H1 (cell line): ENCODE measurements around the gene EGLN2. TPM values are rescaled to one million over a fixed set of nuclear protein-coding genes. Genes with fewer than 3 reads are reported as not detected.
A peak's percentile ranks its signal among the peaks of the same experiment; 100 is the strongest.
"Not testable (repeated sequence)": the region's sequence is repeated elsewhere in the genome, so short reads cannot be mapped to it uniquely, and the experiment has no call there.

Experiments used
- CTCF ChIA-PET: fragments of 300-600 bp; sonication (Branson Sonifier 250); formaldehyde crosslinking; loops from one replicate; lab custom pipeline; 2021; ENCODE audit not compliant: partially characterized antibody; lab: Charles Lee
- POLR2A ChIA-PET: fragments of 300-600 bp; sonication (Branson Sonifier 250); formaldehyde crosslinking; loops from one replicate; lab custom pipeline; 2021; ENCODE audit warnings: inconsistent platforms; ENCODE audit not compliant: partially characterized antibody; lab: Charles Lee
- DNase-seq, 2 experiments: peaks; one replicate each; pipeline versions ENCODE4 v3.0.0 to v3.0.0-alpha.2; 2010 to 2022; ENCODE audit warnings: low spot score in 2 of 2, low read depth in 1 of 2, mixed read lengths in 1 of 2
- FAIRE-seq: peaks from 2 replicates; lab custom pipeline; 2011; peaks lifted over from hg19 to GRCh38; lab: Jason Lieb, UNC
- H2AFZ ChIP-seq: 2 replicates; pipeline ENCODE4 v1.8.1; 2012; ENCODE audit warnings: low read length, inconsistent platforms
- H2AK5ac ChIP-seq: 2 replicates; pipeline ENCODE4 v1.6.1; 2013; ENCODE audit warnings: low read depth, low read length
- H2BK120ac ChIP-seq: replicated peaks from 2 replicates; pipeline ENCODE3; 2013; ENCODE audit warnings: low read depth, low read length, inconsistent platforms
- H2BK12ac ChIP-seq: 2 replicates; pipeline ENCODE4 v1.6.1; 2013; ENCODE audit warnings: low read depth, low read length
- H2BK15ac ChIP-seq: 2 replicates; pipeline ENCODE4 v1.6.1; 2013; ENCODE audit warnings: low read length
- H2BK20ac ChIP-seq: 2 replicates; pipeline ENCODE4 v1.6.1; 2013; ENCODE audit warnings: low read length
- H2BK5ac ChIP-seq: 2 replicates; pipeline ENCODE4 v1.6.1; 2013; ENCODE audit warnings: low read depth, low read length
- H3K14ac ChIP-seq: 2 replicates; pipeline ENCODE4 v1.6.1; 2013; ENCODE audit warnings: inconsistent platforms; ENCODE audit not compliant: insufficient read length
- H3K18ac ChIP-seq: 2 replicates; pipeline ENCODE4 v1.6.1; 2013; ENCODE audit warnings: low read length; ENCODE audit errors: extremely low read depth
- H3K23ac ChIP-seq: 2 replicates; pipeline ENCODE4 v1.6.1; 2013; ENCODE audit warnings: inconsistent platforms; ENCODE audit not compliant: insufficient read length
- H3K23me2 ChIP-seq: 2 replicates; pipeline ENCODE4 v1.6.1; 2013; ENCODE audit warnings: low read depth, low read length
- H3K27ac ChIP-seq: 2 replicates; pipeline ENCODE4 v1.6.1; 2011; ENCODE audit warnings: low read depth, low read length, inconsistent platforms
- H3K27me3 ChIP-seq, 4 experiments: replicated peaks in 1 of 4; 1 replicate in 1 of 4; 2 replicates in 3 of 4; pipeline versions ENCODE4 v1.6.1 to v1.8.1; 2011 to 2013; ENCODE audit warnings: low read length in 3 of 4, mild to moderate bottlenecking in 3 of 4, inconsistent platforms in 2 of 4, mixed read lengths in 2 of 4, moderate library complexity in 1 of 4; ENCODE audit not compliant: control insufficient read depth in 3 of 4, insufficient read depth in 3 of 4; ENCODE audit errors: extremely low read depth in 1 of 4
- H3K36me3 ChIP-seq, 4 experiments: 2 replicates each; pipeline versions ENCODE4 v1.6.1 to v1.8.1; 2011 to 2013; ENCODE audit warnings: mild to moderate bottlenecking in 4 of 4, low read length in 3 of 4, moderate library complexity in 2 of 4, control low read depth in 1 of 4, inconsistent platforms in 1 of 4; ENCODE audit not compliant: insufficient read depth in 4 of 4, control insufficient read depth in 2 of 4
- H3K4ac ChIP-seq: replicated peaks from 2 replicates; pipeline ENCODE3; 2013; ENCODE audit warnings: low read length, low read depth, mixed read lengths, inconsistent platforms; ENCODE audit not compliant: insufficient read length
- H3K4me1 ChIP-seq, 4 experiments: replicated peaks in 1 of 4; 1 replicate in 1 of 4; 2 replicates in 3 of 4; pipeline versions ENCODE4 v1.6.1 to v1.8.1; 2011 to 2013; ENCODE audit warnings: low read length in 3 of 4, inconsistent platforms in 2 of 4, mixed read lengths in 1 of 4; ENCODE audit not compliant: insufficient read depth in 4 of 4, control insufficient read depth in 3 of 4
- H3K4me2 ChIP-seq, 2 experiments: 2 replicates each; pipeline versions ENCODE4 v1.6.1 to v1.8.1; 2011 to 2013; ENCODE audit warnings: low read depth in 2 of 2, low read length in 2 of 2, control low read depth in 1 of 2, inconsistent platforms in 1 of 2, mild to moderate bottlenecking in 1 of 2; ENCODE audit not compliant: insufficient read depth in 1 of 2
- H3K4me3 ChIP-seq, 4 experiments: fragments of 200-600, 300-600 bp in 1 of 4; sonication (generic), shearing (Covaris generic), sonication (Bioruptor Twin) in 1 of 4; 2 replicates each; pipeline versions ENCODE4 v1.5.1 to v1.8.1; 2011 to 2016; ENCODE audit warnings: low read length in 4 of 4, low read depth in 3 of 4, control low read depth in 2 of 4, inconsistent platforms in 2 of 4, mild to moderate bottlenecking in 2 of 4, mixed read lengths in 1 of 4, moderate library complexity in 1 of 4; ENCODE audit not compliant: insufficient read depth in 2 of 4; ENCODE audit errors: extremely low read depth in 1 of 4
- H3K56ac ChIP-seq: replicated peaks from 2 replicates; pipeline ENCODE3; 2013; ENCODE audit warnings: low read depth, mild to moderate bottlenecking, mixed read lengths, low read length, inconsistent platforms; ENCODE audit not compliant: insufficient read length
- H3K79me1 ChIP-seq: 2 replicates; pipeline ENCODE4 v1.6.1; 2013; ENCODE audit warnings: low read depth, low read length, control low read depth
- H3K79me2 ChIP-seq, 2 experiments: 2 replicates each; pipeline versions ENCODE4 v1.6.1 to v1.8.1; 2012 to 2013; ENCODE audit warnings: low read length in 2 of 2, mild to moderate bottlenecking in 2 of 2, inconsistent platforms in 1 of 2; ENCODE audit not compliant: insufficient read depth in 2 of 2, control insufficient read depth in 1 of 2
- H3K9ac ChIP-seq, 4 experiments: replicated peaks in 1 of 4; 1 replicate in 1 of 4; 2 replicates in 3 of 4; pipeline versions ENCODE4 v1.6.1 to v1.8.1; 2011 to 2013; ENCODE audit warnings: low read depth in 3 of 4, low read length in 3 of 4, control low read depth in 2 of 4, mild to moderate bottlenecking in 2 of 4, moderate library complexity in 2 of 4, inconsistent platforms in 1 of 4; ENCODE audit errors: extremely low read depth in 1 of 4
- H3K9me3 ChIP-seq, 2 experiments: 2 replicates each; pipeline versions ENCODE4 v1.6.1 to v1.8.1; 2012 to 2013; ENCODE audit warnings: mild to moderate bottlenecking in 2 of 2, moderate library complexity in 2 of 2, control low read depth in 1 of 2, inconsistent platforms in 1 of 2, low read depth in 1 of 2, low read length in 1 of 2, mixed read lengths in 1 of 2; ENCODE audit not compliant: insufficient read depth in 2 of 2
- H4K20me1 ChIP-seq, 2 experiments: replicated peaks in 1 of 2; 2 replicates each; pipeline versions ENCODE3 to v1.8.1; 2011 to 2013; ENCODE audit warnings: inconsistent platforms in 2 of 2, low read length in 2 of 2, mild to moderate bottlenecking in 1 of 2; ENCODE audit not compliant: insufficient read depth in 2 of 2, control insufficient read depth in 1 of 2
- H4K5ac ChIP-seq: 2 replicates; pipeline ENCODE4 v1.6.1; 2013; ENCODE audit warnings: low read length, low read depth, mixed read lengths, inconsistent platforms; ENCODE audit not compliant: insufficient read length
- H4K8ac ChIP-seq: 2 replicates; pipeline ENCODE4 v1.8.0; 2013; ENCODE audit warnings: mild to moderate bottlenecking, moderate library complexity, low read length, inconsistent platforms; ENCODE audit not compliant: insufficient read depth; ENCODE audit errors: extremely low read depth
- H4K91ac ChIP-seq: replicated peaks from 2 replicates; pipeline ENCODE3; 2013; ENCODE audit warnings: low read length, mixed read lengths, inconsistent platforms; ENCODE audit not compliant: insufficient read length
- KDM1A ChIP-seq: fragments of 200-600, 300-600 bp; sonication (generic); IDR thresholded peaks from 2 replicates; pipeline ENCODE4 v1.7.1; 2016; ENCODE audit warnings: mild to moderate bottlenecking, low read length, borderline replicate concordance
- WGBS, 2 experiments: shearing (Covaris generic) in 1 of 2; methylation state at CpG; one replicate each; pipeline versions ENCODE4 v1.1.6 to v1.1.7; 2013 to 2015; ENCODE audit warnings: low lambda C conversion rate in 2 of 2, mixed read lengths in 2 of 2, inconsistent platforms in 1 of 2, low coverage in 1 of 2, missing lambda C conversion rate in 1 of 2; ENCODE audit not compliant: insufficient replicate concordance in 2 of 2, insufficient coverage in 1 of 2, insufficient read length in 1 of 2; ENCODE audit errors: extremely low coverage in 1 of 2, missing lambda C conversion rate in 1 of 2; 5-methylcytosine and 5-hydroxymethylcytosine counted together
- polyA plus RNA-seq, 7 experiments: library from polyadenylated mRNA; depleted of rRNA in 3 of 7; stranded (reverse) in 5 of 7; unstranded in 2 of 7; fragments of >200 nt in 5 of 7; fragments of 200-250 nt in 2 of 7; gene quantifications; 1 replicate in 5 of 7; 2 replicates in 1 of 7; 4 replicates in 1 of 7; pipeline versions ENCODE4 v1.2.1 to v1.2.3, GENCODE V29; 2011 to 2013; ENCODE audit warnings: missing spikeins in 2 of 7, mixed read lengths in 2 of 7
- total RNA-seq: library from RNA; stranded (reverse); fragmentation: NEBNext Ultra II Directional; extraction: Animal tissue kit (Norgen Biotek cat#: 25700); gene quantifications from 2 replicates; pipeline ENCODE4 v1.2.1, GENCODE V29; 2021

The EGLN2 gene
- total and polyA plus RNA-seq, 2 of the 8 experiments (the other 6 are each of a cell fraction or from before 2014, with no cell fraction given), result 86.9 to 103 TPM

DNA sequence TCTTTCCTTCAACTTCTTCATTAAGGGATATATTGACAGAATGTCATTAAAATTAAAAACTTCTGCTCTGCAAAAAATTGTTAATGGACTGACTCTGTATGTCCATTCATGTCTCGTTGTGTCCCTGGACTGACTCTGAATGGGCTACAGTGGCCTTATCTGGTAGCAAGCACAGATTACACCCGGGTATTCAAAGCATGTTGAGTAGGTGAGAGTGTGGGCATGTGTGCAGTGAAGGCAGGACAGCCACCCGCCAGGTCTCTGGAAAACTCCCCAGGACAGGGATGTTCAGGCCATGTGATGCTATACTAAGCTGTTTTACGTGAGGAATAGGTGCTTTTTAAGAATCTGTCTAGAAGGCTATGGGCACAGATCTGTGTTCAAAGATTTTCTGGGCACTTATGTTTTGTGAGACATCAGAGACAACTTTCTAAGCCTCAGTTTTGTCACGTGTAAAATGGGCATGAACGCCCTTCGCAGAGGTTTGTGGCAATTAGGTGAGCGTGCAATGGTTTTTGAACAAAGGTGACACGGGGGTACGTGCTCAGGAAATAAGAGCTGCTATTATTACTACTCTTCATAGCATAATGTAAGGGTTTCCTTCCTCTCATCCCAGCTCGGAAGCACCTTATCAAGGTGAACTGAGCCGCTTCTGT, 44.1 kb downstream of the EGLN2 start:
- CTCF ChIA-PET, H3K9ac ChIP-seq, H4K5ac ChIP-seq, H3K18ac ChIP-seq: not testable (repeated sequence)
- peak; percentile 44; the same call in 1 of the 2 replicates for TF ChIP-seq KDM1A
- TF ChIP-seq, all 59 proteins: peak for 1; not testable (repeated sequence) for 58
- Histone ChIP-seq H3K4me2 (peak overlapping the region; percentile 8 to 49; a peak in 2 of 4 replicates), H3K4me3 (peak overlapping the region in 1 of 4 experiments; percentile 44; a peak in 2 of 8 replicates)
- H3K27ac ChIP-seq, H2BK120ac ChIP-seq, H3K36me3 ChIP-seq, H4K20me1 ChIP-seq, FAIRE-seq, H3K27me3 ChIP-seq, POLR2A ChIA-PET, H2AK5ac ChIP-seq, H3K9me3 ChIP-seq, H3K23ac ChIP-seq, H2BK12ac ChIP-seq, H2AFZ ChIP-seq, H4K8ac ChIP-seq, H3K14ac ChIP-seq, H3K56ac ChIP-seq, H3K4me1 ChIP-seq, DNase-seq, H3K79me1 ChIP-seq, H2BK20ac ChIP-seq, H3K4ac ChIP-seq, H4K91ac ChIP-seq, H2BK5ac ChIP-seq, H3K23me2 ChIP-seq, H2BK15ac ChIP-seq, H3K79me2 ChIP-seq: not testable (repeated sequence)
- 80% methylated on average over 9 of the region's 12 CpGs; no CpG with 5 or more reads in 1 of the 2 experiments for whole genome bisulfite sequencing, 2 experiments
